Osteocyte (in vitro differentiated cells): ENCODE data around the gene FRMD1. TPM values are rescaled to one million over a fixed set of nuclear protein-coding genes. Genes with fewer than 3 reads are reported as not detected.

Experiments
- DNase-seq: peaks from one replicate; pipeline ENCODE4 v3.0.0; 2021; ENCODE audit warnings: mixed read lengths; ENCODE audit not compliant: unreplicated experiment; ENCODE audit errors: extremely low spot score
- H3K27ac Mint-ChIP-seq: one replicate; pipeline ENCODE4 v1.8.0; 2021; ENCODE audit warnings: mild to moderate bottlenecking, mixed read lengths; ENCODE audit not compliant: unreplicated experiment
- H3K27me3 Mint-ChIP-seq: one replicate; pipeline ENCODE4 v1.8.0; 2021; ENCODE audit warnings: mixed read lengths; ENCODE audit not compliant: unreplicated experiment
- H3K36me3 Mint-ChIP-seq: one replicate; pipeline ENCODE4 v1.8.0; 2021; ENCODE audit warnings: mixed read lengths; ENCODE audit not compliant: unreplicated experiment
- H3K4me1 Mint-ChIP-seq: one replicate; pipeline ENCODE4 v1.8.0; 2021; ENCODE audit warnings: mixed read lengths; ENCODE audit not compliant: unreplicated experiment
- H3K4me3 Mint-ChIP-seq: one replicate; pipeline ENCODE4 v1.8.0; 2021; ENCODE audit warnings: mild to moderate bottlenecking, moderate library complexity, mixed read lengths; ENCODE audit not compliant: unreplicated experiment
- H3K9me3 Mint-ChIP-seq: one replicate; pipeline ENCODE4 v1.8.0; 2021; ENCODE audit warnings: mixed read lengths; ENCODE audit not compliant: unreplicated experiment
- CTCF ChIP-seq: fragments of 200-600 bp; sonication (generic); IDR thresholded peaks from 2 replicates; pipeline ENCODE4 v1.5.0; 2021; ENCODE audit warnings: antibody characterized with exemption, mild to moderate bottlenecking, moderate library complexity
- total RNA-seq: library from RNA; stranded (reverse); gene quantifications from 2 replicates; pipeline ENCODE4 v1.2.1, GENCODE V29; 2021

FRMD1 gene
- total RNA-seq, 1 donor from 2014 or later = 0.05 TPM

- peaks cover 12% of the 10 kb centered on the region for H3K4me1 Mint-ChIP-seq
- no peak for DNase-seq
Observed at GRCh38 chr6:168057836-168058235, 21.2 kb downstream of the FRMD1 start.

GRCh38 chr6:168056892-168057527 is 22.0 kb downstream of the FRMD1 start:
- peaks cover 12% of the 10 kb centered on the region for H3K4me1 Mint-ChIP-seq
- no peaks in the 10 kb centered on the region for H3K36me3 Mint-ChIP-seq
- no peak overlapping the region for H3K27ac Mint-ChIP-seq
- H3K4me3 Mint-ChIP-seq = no peak overlapping the region
- no peaks in the 10 kb centered on the region for H3K27me3 Mint-ChIP-seq
- no peak for TF ChIP-seq CTCF
- H3K9me3 Mint-ChIP-seq = no peaks in the 10 kb centered on the region
- DNase-seq = no peak

More at GRCh38 chr6:168057836-168058235, 21.2 kb downstream of the FRMD1 start:
- TF ChIP-seq CTCF = no peak
- Mint-ChIP-seq H3K9me3 (no peaks in the 10 kb centered on the region), H3K36me3 (no peaks in the 10 kb centered on the region), H3K27me3 (no peaks in the 10 kb centered on the region), H3K4me3 (no peak overlapping the region), H3K27ac (no peak overlapping the region)

- no peak overlapping the region for H3K4me3 Mint-ChIP-seq
- no peak overlapping the region for H3K27ac Mint-ChIP-seq
- no peaks in the 10 kb centered on the region for H3K9me3 Mint-ChIP-seq
- DNase-seq = no peak
- no peak for TF ChIP-seq CTCF
- H3K36me3 Mint-ChIP-seq = no peaks in the 10 kb centered on the region
- no peaks in the 10 kb centered on the region for H3K27me3 Mint-ChIP-seq
- peaks cover 8% of the 10 kb centered on the region for H3K4me1 Mint-ChIP-seq
Observed at GRCh38 chr6:168055696-168056489, 23.1 kb downstream of the FRMD1 start.

GRCh38 chr6:168054765-168055560 is 24.0 kb downstream of the FRMD1 start:
- H3K27me3 Mint-ChIP-seq = no peaks in the 10 kb centered on the region
- DNase-seq = no peak

More at GRCh38 chr6:168054765-168055560, 24.0 kb downstream of the FRMD1 start:
- Mint-ChIP-seq H3K4me1 (no peaks in the 10 kb centered on the region), H3K4me3 (no peak overlapping the region), H3K27ac (no peak overlapping the region), H3K9me3 (no peaks in the 10 kb centered on the region), H3K36me3 (no peaks in the 10 kb centered on the region)
- TF ChIP-seq CTCF = no peak
